Stimulated activated CD4-positive, alpha-beta T cell treated with anti-CD3 and anti-CD28 coated beads, Interleukin-4, amount 100 ng/mL, for 48 hours (primary cell): Measurements from ENCODE around the gene COG2.
"Not testable (repeated sequence)": the region's sequence is repeated elsewhere in the genome, so short reads cannot be mapped to it uniquely, and the experiment has no call there.

ENCODE experiments used
- DNase-seq, 2 donors: peaks; one replicate each; pipeline ENCODE4 v3.0.0-alpha.2; 2020; ENCODE audit warnings: low read depth in 2 of 2

Gene COG2, protein sequence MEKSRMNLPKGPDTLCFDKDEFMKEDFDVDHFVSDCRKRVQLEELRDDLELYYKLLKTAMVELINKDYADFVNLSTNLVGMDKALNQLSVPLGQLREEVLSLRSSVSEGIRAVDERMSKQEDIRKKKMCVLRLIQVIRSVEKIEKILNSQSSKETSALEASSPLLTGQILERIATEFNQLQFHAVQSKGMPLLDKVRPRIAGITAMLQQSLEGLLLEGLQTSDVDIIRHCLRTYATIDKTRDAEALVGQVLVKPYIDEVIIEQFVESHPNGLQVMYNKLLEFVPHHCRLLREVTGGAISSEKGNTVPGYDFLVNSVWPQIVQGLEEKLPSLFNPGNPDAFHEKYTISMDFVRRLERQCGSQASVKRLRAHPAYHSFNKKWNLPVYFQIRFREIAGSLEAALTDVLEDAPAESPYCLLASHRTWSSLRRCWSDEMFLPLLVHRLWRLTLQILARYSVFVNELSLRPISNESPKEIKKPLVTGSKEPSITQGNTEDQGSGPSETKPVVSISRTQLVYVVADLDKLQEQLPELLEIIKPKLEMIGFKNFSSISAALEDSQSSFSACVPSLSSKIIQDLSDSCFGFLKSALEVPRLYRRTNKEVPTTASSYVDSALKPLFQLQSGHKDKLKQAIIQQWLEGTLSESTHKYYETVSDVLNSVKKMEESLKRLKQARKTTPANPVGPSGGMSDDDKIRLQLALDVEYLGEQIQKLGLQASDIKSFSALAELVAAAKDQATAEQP

DNA sequence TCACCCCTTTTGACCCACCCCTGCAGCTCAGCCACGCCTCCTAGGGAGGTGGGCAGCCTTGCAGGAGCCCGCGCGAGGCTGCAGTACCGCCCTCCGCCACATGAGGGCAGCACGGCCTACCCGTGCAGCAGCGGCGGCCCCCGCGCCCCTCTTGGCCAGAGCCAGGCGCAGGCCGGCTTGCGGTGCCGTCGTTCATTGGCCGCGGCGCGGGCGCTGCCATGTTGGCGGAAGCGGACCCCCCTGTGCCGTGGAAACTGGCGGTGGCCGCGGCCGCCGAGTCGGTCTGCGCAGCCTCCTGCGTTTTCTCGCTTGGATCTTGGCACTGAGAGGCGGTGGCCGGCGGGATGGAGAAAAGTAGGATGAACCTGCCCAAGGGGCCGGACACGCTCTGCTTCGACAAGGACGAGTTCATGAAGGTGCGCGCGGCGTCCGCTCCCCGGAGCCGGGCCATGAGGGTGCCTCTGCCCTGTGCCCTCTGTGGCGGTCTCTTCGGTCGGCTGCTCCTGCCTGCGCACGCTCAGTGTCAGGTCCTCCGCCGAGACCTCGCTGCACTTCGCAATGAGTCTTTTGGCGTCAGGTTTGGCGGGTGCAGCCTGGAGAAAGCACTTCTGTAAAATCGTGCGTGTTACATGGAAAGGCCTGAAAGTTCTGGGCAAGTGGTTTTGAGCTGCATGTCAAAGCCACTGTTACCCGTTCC is at the start of gene COG2:
TSS of gene COG2 (plus strand) at position 219 of the 697 bp plus-strand sequence. CDS start at position 345, 126 bp downstream.
- DNase-seq, result peak; percentile 96 to 99

DNA sequence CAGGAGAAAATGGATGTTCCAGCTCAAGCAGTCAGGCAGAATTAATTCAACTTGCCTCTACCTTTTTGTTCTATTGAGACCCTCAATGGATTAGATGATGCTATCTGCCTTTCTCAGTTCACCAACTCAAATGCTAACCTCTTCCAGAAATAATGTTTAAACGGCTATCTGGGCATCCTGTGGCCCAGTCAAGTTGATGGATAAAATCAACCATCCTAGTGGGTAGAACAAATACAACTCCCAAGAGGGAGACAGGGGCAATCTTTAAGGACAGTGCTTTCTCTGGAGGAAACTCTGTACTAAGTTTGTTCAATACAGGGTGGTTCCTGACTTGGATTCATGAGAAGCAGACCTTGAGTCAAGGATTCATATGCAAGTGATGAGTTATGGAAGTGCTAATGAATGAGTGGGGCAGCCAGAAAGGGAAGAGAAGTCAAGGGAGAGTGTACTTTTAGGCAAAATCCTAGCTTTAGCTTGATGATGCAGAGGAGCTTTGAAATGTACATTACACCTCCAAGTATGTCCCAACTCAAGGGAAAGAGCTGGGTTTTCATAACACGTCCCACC is 49.4 kb upstream of the COG2 start:
- no peak for DNase-seq

DNA sequence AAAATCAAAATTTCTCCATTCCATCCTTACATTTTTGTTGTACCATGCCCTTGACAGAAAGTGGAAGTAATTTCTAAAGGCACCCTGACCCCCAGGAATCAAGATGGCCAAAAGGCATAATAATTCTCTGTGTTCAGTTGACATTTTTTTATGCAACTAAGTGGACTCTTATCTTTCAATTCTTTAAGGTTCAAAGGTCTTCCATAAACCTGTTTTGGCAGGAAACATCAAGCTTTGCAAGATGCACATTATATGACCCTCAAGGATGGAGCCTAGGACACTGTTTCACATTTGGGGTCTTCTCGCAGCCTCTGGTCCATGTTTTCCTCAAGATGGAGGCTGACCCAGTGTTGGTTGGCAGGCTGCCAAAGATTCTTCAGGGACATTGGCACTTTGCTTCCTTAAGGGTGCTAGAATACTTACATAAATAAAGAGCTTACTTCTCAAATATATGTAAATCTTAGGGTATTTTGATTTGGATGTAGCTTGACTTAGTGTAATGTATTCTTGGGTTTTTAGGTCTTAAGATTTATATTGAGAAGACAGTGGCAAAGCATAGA is 48.0 kb upstream of the COG2 start:
- DNase-seq, result no peak

DNA sequence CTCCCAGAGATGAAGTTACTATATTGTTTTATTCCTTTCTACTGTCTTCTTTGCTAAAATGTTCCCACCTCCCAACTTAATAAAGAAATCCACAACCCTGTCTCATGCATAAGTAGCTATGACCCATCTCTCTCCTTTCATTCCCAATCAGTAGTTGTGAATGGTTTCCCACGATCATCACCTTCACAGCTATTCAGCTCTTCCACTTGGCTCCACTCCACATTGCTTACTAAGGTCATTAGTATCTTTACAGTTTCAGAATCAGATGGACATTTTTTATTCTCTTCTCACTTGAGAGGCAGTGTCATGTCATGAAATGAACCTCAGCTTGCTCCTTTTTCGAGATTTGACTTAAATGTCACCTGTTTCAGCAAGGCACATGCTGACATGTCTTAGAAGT is 47.1 kb upstream of the COG2 start:
- DNase-seq, result no peak

DNA sequence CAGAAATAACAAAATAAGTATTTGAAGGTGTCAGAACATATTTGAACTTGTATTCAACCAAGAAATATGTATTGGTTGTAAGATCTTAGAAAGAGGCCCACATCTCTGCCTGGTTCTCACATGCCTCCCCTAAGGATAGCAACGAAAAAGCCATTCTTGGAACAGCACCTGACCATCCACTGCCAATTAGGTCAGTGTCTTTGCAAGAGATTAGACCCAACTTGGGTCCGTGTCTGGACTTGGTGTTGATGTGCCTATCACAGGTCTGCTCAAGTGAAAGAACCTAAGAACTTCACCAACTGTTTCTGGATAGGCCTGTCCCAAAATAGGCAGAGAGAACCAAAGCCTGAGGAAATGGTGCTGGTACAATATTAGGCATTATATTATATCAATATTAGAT is 46.0 kb upstream of the COG2 start:
- no peak for DNase-seq

DNA sequence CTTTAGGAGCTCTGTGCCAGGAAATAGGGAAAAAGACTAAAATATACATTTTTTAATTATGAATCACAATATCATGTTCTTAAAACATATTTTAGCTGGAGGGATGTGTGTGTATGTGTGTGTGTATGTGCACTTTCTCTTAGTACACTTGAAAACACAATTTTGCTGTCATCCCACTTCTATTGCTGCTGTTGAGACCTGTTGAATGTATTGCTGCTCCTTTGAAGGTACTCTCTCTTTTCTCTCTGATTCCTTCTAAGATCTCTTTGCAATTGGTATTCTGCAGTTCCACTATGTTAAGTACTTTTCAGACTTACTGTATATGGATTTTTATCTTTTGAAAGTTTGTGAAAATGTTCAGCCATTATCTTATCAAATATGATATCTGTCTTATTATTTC is 43.5 kb upstream of the COG2 start:
- DNase-seq, result no peak

DNA sequence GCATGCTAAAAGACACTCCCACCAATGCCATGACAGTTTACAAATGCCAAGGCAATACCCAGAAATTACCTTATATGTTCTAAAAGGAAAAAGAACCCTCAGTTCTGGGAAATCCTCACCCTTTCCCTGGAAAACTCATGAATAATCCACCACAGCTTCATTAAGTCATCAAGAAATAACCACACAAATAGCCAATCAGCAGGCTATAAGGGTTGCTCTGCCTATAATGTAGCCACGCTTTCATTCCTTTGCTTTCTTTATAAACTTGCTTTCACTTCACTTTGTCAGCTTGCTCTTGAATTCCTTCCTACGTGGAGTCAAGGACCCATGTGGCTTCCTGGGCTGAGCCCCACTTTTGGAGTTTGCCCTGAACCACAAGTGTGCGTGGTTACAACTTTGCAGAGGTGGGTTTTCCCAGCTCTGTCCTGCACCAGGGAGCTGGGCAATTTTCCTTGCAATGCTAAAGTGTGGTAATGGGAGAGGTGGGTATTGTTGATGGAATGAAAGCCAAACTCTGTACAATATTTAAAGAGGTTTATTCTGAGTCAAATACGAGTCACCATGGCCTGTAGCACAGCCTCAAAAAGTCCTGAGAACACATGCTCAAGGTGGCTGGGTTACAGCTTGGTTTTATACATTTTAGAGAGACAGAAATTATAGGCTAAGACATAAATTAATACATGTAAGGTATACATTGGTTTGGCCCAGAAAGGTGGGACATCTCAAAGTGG is 42.2 kb upstream of the COG2 start:
- no peak for DNase-seq

DNA sequence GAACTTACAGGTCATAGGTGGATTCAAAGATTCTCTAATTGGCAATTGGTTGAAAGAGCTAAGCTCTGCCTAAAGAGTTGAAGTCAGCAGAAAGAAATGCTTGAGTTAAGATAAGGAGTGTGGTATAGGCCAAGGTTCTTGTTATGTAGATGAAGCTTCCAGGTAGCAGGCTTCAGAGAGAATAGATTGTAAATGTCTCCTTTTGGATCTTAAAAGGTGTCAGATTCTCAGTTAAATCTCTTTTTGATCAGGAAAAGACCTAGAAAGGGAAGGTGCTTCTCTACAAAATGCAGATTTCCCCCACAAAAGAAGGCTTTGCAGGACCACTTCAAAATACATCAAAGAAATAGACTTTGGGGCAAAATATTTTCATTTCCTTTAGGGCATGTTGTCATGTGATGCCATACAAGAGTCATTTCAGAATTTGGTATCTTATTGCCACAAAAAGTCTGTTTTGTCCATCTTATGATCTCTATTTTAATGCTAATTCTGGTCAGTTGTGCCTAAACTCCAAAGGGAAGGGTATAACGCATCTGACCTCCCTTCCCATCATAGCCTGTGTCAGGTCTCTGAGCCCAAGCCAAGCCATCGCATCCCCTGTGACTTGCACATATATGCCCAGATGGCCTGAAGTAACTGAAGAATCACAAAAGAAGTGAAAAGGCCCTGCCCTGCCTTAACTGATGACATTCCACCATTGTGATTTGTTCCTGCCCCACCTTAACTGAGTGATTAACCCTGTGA is 41.5 kb upstream of the COG2 start:
- DNase-seq, result not testable (repeated sequence)

DNA sequence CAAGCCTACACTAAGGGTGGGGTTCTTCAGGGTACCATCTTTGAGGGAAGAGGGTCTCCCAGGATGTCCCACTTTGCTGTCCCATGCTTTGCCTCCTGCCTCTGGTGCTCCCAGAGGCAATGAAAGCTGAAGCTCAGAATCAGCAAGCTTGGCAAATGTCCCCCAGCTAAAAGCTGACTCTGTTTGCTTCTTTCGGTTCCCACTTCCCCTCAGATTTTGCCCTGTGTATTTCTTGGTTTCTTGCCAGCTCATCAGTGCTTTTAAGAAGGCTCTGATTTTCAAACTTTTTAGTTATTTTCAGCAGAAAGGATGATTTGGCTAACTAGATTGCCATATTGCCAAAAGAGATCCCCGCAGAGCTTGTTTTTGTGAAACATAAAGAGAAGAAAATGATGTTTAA is 33.1 kb upstream of the COG2 start:
- DNase-seq, result no peak

DNA sequence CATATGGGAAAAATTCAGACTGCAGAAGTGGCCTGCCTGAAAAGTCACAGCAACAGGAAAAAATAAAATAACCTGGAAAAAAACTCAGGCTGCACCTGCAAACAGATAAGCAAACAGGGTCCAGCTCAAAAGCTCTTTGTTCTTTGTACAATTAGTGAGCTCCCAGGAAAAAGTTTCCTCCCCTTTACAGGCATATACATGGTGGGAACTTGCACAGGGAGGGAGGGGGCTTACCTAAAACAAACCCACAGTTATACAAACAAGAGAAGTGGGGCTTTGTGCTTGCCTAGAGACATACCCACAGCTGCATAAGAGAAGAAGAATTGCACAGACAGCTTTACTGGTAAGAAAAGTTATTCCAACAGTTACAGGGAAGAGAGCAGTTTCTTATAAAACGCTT is 31.7 kb upstream of the COG2 start:
- no peak for DNase-seq

DNA sequence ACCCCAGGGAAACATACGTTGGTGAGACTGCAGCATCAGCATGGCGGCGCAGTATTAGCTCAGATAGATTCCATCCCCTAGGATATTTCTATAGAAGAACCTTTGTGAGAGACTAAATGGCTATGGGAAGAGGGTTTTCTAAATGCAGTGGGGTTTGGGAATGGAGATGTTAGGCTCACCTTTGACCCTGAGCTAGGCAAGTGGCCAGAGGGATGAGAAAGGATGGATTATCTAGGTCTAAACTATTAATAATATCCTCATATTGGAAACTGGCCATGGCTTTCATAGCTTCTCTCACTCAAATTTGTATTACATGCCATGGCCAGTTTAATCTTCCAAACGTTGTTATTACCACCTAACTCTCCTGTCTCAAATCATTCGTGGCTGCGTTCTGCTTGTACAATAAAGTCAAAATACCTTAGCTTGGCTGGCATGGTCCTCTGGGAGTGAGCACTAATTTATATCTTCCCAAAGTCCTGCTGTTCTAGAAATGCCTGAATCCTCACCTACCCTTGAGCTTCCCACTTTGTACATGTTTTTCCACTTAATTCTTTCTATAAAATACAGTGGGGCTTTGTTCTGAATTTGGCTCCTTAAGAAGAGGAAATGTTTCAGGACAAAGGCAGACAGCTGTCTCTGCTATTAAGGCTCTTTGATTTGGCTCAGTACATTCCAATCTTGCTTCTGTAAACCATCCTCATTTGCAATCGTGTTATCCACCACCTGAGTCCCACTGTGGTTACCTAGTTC is 31.0 kb upstream of the COG2 start:
- no peak for DNase-seq

DNA sequence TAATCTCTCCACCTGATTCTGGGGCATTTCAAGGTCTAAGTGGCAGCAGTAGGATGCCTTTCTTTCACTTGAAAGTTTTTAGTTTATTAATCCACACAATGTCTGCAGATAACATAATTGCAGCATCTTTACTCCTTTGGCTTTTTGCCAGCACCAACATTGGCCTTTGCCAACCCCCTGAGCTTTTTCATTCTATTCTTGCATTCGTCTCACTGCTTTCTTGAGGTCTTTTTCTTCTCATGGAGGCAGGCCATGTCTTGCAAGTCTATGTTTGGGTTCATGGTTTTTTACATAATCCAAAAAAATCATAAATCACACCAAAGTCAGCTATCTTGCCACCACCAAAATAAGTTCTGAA is 30.4 kb upstream of the COG2 start:
- no peak for DNase-seq

DNA sequence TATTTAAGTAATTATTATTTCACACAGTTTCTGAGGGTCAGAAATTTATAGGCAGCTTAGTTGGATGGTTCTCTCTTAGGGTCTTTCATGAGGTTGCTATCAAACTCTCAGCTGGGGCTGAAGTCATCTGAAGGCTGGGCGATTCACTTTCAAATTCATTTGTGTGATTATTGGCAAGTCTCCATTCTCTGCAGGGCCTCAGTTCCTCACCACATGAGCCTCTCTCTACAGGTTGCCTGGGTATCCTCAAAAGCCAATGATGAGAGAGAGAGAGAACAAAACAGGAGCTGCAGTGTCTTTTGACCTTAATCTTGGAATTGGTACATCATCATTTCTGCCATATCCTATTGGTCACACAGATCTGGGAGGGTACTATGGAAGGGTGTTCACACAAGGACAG is 29.6 kb upstream of the COG2 start:
- no peak for DNase-seq

DNA sequence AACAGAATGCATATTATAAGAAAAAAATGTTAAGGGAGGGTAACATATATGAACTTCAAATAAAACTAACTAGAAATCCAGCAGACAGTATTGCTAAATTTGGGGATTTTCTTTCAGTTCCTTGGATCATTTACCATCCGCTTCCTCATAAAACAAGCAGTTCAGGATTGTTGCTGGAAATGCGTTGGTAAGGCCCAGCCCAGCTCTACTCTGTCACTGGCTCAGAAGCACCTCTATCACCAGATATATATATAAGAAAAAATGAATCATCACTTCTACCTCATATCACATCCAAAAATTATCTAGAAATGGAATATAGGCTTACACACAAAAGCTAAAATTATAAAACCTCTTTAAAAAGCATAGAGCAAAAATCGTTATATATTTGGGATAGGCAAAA is 28.2 kb upstream of the COG2 start:
- DNase-seq, result no peak

DNA sequence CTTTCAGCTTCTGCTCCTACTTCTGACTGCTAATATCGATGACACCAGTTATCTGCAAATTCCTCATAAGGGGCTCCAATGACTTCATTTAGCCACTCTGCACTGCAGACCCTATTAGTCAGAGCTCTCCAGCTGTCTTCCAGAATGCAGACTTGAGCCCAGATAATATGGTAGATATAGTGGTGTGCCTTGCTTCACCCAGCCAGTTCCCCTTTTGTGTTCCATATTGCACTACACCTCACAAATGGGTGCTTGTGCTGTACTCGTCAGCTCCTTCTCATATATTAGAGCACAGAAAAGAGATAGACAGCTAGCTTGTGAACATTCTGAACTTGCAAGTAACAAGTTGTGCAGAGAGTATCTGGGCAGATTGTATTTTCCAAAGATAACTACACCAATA is 23.7 kb upstream of the COG2 start:
- DNase-seq, result no peak

DNA sequence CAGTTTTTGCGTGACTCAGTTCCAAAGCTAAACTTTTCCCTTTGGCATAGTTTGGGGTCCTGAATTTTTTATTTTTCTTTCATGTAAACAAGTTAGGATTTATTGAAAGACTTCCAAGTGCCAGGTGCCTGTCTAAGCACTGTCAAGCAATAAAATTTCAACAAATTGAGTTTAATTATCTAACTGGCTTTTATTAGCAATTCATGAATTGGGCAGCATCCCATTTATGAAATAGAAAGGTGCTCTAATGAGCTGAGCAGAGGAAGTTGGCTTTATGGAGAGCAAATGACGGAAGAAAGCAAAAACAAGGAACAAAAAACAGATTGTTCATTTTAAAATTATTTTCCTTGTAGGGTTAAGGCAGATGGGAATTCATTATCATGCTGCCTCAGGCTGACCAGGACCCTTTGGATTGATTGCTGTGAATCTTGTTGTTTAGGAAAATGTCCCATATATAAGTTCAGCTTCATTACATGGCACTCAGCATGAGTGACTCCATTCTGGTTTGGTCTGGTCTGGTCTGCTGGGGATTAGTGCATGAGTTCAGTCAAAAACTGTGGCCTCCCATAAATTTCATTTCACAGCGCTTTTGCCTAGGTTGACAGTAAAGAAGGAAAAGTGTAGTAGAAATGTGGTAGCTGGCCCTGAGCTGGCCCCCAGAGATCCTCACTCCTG is 21.5 kb upstream of the COG2 start:
- DNase-seq, result no peak

DNA sequence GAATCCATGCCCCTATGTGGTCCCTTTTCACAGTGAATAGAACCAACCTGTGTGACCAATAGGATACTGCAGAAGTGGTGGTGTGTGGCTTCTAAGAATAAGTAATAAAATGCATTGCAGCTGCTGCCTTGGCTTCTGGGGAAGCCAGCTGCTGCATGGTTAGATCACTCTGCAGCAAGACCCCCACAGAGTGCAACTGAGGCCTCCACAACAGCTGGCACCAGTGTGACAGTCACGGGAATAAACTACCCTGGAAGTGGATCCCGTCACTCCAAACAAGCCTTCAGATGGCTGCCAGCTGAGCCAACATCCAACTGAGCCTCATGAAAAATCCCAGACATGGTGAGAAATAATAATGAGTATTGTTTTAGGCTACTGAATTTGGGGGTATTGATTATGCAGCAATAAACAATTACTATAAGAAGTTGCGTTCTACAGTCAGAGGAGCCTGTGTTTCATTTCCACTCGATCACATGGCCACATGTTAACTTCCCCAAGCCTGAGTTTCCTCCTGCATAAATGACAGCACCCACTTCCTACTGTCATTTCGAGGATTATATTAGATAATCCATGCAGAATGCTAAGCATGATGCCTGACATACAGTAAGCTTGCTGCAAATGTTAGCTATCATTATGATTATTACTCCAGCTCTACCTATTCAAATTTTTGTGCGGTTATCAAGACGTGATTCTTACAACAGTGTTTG is 20.8 kb upstream of the COG2 start:
- no peak for DNase-seq

DNA sequence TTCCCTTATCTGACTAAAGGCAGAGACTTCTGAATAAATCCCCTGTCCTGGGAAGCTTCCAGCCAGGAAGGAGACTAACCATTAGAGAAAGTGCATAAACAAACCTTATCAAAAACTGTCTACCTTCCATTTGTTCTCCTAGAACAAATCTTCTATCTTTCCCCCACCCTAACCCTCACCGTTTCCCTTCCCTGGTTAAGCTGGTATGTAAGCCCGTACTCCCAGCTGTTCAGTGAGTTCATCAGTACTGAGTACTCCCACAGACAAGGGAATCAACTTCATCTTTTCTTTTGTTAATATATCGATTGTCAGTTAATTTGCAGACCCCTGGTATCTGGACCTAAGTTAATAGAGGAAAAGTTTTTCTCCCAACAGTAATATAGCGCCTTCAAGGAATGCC is 20.1 kb upstream of the COG2 start:
- DNase-seq, result no peak
